Activated CD8-positive, alpha-beta T cell treated with anti-CD3 and anti-CD28 coated beads, Interleukin-2, amount 10 ng/mL, durations not matched to agents 7 days and 5 days (primary cell): ENCODE data around the gene UBE2R2. TPM values are rescaled to one million over a fixed set of nuclear protein-coding genes. Genes with fewer than 3 reads are reported as not detected.
"Not testable (repeated sequence)": the region's sequence is repeated elsewhere in the genome, so short reads cannot be mapped to it uniquely, and the experiment has no call there.

Experiments used
- ATAC-seq: fragments of 150-1000 bp; cut with Tn5 transposase; one replicate; pipeline ENCODE4 v1.10.0; 2021; ENCODE audit warnings: moderate library complexity
- CTCF ChIA-PET: fragments of 350-600 bp; sonication (Branson Sonifier 250); formaldehyde crosslinking; loops from one replicate; lab custom pipeline; 2021; ENCODE audit warnings: antibody characterized with exemption; lab: Charles Lee
- POLR2A ChIA-PET: fragments of 350-600 bp; sonication (Branson Sonifier 250); formaldehyde crosslinking; loops from one replicate; lab custom pipeline; 2021; ENCODE audit warnings: antibody characterized with exemption; lab: Charles Lee
- DNase-seq: peaks from one replicate; pipeline ENCODE4 v3.0.0-alpha.2; 2020
- H3K27ac Mint-ChIP-seq: one replicate; pipeline ENCODE4 v1.8.0; 2021; ENCODE audit warnings: mild to moderate bottlenecking, mixed read lengths
- H3K27me3 Mint-ChIP-seq: one replicate; pipeline ENCODE4 v1.8.0; 2021; ENCODE audit warnings: low read depth, mixed read lengths
- H3K36me3 Mint-ChIP-seq: one replicate; pipeline ENCODE4 v1.8.0; 2021; ENCODE audit warnings: low read depth, mixed read lengths
- H3K4me1 Mint-ChIP-seq: one replicate; pipeline ENCODE4 v1.8.0; 2021; ENCODE audit warnings: low read depth, mixed read lengths
- H3K4me3 Mint-ChIP-seq: one replicate; pipeline ENCODE4 v1.8.0; 2021; ENCODE audit warnings: mild to moderate bottlenecking, mixed read lengths
- H3K9me3 Mint-ChIP-seq: one replicate; pipeline ENCODE4 v1.8.0; 2022; ENCODE audit warnings: mixed read lengths; ENCODE audit not compliant: insufficient read depth
- total RNA-seq, 2 experiments: library from RNA; stranded (reverse); gene quantifications; one replicate each; pipeline ENCODE4 v1.2.3, GENCODE V29; 2021

Gene UBE2R2
- total RNA-seq, 2 experiments from 2014 or later = 28.2 to 28.3 TPM

DNA sequence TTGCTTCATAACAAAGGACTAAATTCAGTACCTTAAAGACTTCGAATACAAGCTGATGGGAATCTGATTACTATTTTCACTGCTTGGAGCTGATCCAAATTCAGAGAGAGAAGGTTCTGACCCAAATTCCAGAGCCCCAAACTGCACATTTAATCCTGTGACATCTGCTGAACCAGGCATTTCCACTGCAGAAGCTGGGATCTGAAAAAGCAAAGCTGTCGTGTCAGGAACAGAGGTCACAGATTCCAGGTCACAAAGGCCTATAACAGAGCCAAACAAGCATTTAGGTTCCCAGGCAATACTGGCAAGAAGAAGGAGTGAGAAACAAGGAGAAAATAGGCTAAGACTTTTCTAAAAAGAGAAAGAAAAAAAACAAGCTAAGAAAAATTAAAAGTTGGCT, 126.4 kb downstream of the UBE2R2 start:
- ChIA-PET POLR2A (no interaction called here), CTCF (no interaction called here)
- H3K27ac Mint-ChIP-seq = no peak overlapping the region
- ATAC-seq = no peak
- H3K36me3 Mint-ChIP-seq = peaks cover 56% of the 10 kb centered on the region
- no peak overlapping the region for H3K4me3 Mint-ChIP-seq
- H3K27me3 Mint-ChIP-seq = no peaks in the 10 kb centered on the region
- H3K9me3 Mint-ChIP-seq = no peaks in the 10 kb centered on the region
- no peak for DNase-seq
- no peaks in the 10 kb centered on the region for H3K4me1 Mint-ChIP-seq

- peaks cover 48% of the 10 kb centered on the region for H3K36me3 Mint-ChIP-seq
- POLR2A ChIA-PET = no interaction called here
These were observed 130.0 kb downstream of the UBE2R2 start for GRCh38 chr9:33946779-33947535.

DNA sequence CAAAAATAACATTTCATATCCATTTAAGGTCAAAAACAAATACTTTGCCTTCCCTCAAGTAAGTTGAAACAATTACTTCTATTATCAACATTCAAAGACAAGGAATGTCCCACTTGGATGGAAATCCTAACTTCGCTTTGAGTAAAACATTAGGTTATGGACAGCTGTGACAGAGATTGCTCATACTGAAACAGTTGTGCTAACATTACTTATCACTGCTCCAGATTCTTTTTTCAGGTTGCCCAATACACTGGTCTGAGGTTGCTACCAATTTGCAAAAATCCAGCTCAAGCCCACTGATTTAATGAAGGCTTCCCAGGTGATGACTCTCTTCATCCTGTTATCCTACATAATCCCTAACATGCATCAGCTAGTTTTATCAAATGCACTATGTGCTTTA, 133.4 kb downstream of the UBE2R2 start:
- no peaks in the 10 kb centered on the region for H3K27me3 Mint-ChIP-seq
- no peak overlapping the region for H3K4me3 Mint-ChIP-seq
- no peaks in the 10 kb centered on the region for H3K4me1 Mint-ChIP-seq
- ChIA-PET POLR2A (no interaction called here), CTCF (no interaction called here)
- no peaks in the 10 kb centered on the region for H3K9me3 Mint-ChIP-seq
- no peak for ATAC-seq
- peaks cover 46% of the 10 kb centered on the region for H3K36me3 Mint-ChIP-seq
- no peak overlapping the region for H3K27ac Mint-ChIP-seq
- DNase-seq = no peak

More at GRCh38 chr9:33946779-33947535, 130.0 kb downstream of the UBE2R2 start:
- Mint-ChIP-seq H3K4me3 (no peak overlapping the region), H3K9me3 (no peaks in the 10 kb centered on the region), H3K4me1 (no peaks in the 10 kb centered on the region), H3K27ac (no peak overlapping the region), H3K27me3 (no peaks in the 10 kb centered on the region)
- no peak for ATAC-seq
- no peak for DNase-seq
- CTCF ChIA-PET = no interaction called here

- H3K27ac Mint-ChIP-seq = peak overlapping the region; percentile 12
- peaks cover 49% of the 10 kb centered on the region for H3K36me3 Mint-ChIP-seq
- H3K4me1 Mint-ChIP-seq = no peaks in the 10 kb centered on the region
- ChIA-PET CTCF (interaction anchor here (0.8 kb wide), 1 partner anchor 19 kb away, joined by 3 read pairs; no protein-coding TSS in a partner anchor), POLR2A (no interaction called here)
- no peak for DNase-seq
- no peak overlapping the region for H3K4me3 Mint-ChIP-seq
- no peaks in the 10 kb centered on the region for H3K9me3 Mint-ChIP-seq
- H3K27me3 Mint-ChIP-seq = no peaks in the 10 kb centered on the region
- no peak for ATAC-seq
These were observed 135.1 kb downstream of the UBE2R2 start for GRCh38 chr9:33952066-33952465.

- ATAC-seq (no peak), DNase-seq (no peak)
- Mint-ChIP-seq H3K4me3 (no peak overlapping the region), H3K9me3 (no peaks in the 10 kb centered on the region), H3K27ac (no peak overlapping the region), H3K27me3 (no peaks in the 10 kb centered on the region), H3K36me3 (peaks cover 49% of the 10 kb centered on the region), H3K4me1 (no peaks in the 10 kb centered on the region)
- ChIA-PET CTCF (no interaction called here), POLR2A (no interaction called here)
These were observed 139.6 kb downstream of the UBE2R2 start for GRCh38 chr9:33956544-33956943.

DNA sequence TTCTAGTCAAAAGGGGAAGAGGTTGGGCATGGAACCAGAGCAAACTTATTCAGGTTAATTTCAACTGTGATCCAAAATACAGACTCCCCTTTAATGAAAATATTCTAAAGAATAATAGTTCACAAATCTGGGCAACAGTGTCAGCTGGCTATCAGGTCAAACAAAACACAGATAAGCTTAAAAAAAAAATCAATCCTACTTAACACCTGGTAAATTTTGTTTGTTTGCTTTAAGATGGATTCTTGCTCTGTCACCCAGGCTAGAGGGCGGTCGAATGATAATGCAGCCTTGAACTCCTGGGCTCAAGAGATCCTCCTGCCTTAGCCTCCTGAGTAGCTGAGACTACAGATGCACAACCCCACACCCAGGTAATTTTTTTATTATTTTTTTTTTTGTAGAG, 142.8 kb downstream of the UBE2R2 start:
- Mint-ChIP-seq H3K4me1 (no peaks in the 10 kb centered on the region), H3K9me3 (no peaks in the 10 kb centered on the region), H3K27ac (no peak overlapping the region), H3K27me3 (no peaks in the 10 kb centered on the region), H3K4me3 (no peak overlapping the region), H3K36me3 (peaks cover 39% of the 10 kb centered on the region)
- POLR2A ChIA-PET = interaction anchor here (0.6 kb wide), 1 partner anchor 337 kb away, joined by 4 read pairs; no protein-coding TSS in a partner anchor
- ATAC-seq (no peak), DNase-seq (no peak)
- CTCF ChIA-PET = no interaction called here

GRCh38 chr9:33962468-33962867, 145.5 kb downstream of the UBE2R2 start:
- H3K4me3 Mint-ChIP-seq, H3K27ac Mint-ChIP-seq, H3K4me1 Mint-ChIP-seq, H3K9me3 Mint-ChIP-seq, POLR2A ChIA-PET, CTCF ChIA-PET, H3K27me3 Mint-ChIP-seq, DNase-seq, ATAC-seq: not testable (repeated sequence)
- H3K36me3 Mint-ChIP-seq = peaks cover 30% of the 10 kb centered on the region

- Mint-ChIP-seq H3K9me3 (no peaks in the 10 kb centered on the region), H3K4me1 (no peaks in the 10 kb centered on the region), H3K27me3 (no peaks in the 10 kb centered on the region), H3K27ac (no peak overlapping the region), H3K36me3 (peaks cover 38% of the 10 kb centered on the region), H3K4me3 (no peak overlapping the region)
- ChIA-PET POLR2A (no interaction called here), CTCF (interaction anchor here (1.1 kb wide), 1 partner anchor 185 kb away, joined by 4 read pairs; no protein-coding TSS in a partner anchor)
- ATAC-seq = no peak
- no peak for DNase-seq
These were observed 147.3 kb downstream of the UBE2R2 start for GRCh38 chr9:33964086-33964768.

Other genes starting within 250 kb of the UBE2R2 start
- gene PRSS3, start 21.6 kb upstream of the UBE2R2 start, total RNA-seq = not detected
- gene UBAP2, start 231.7 kb downstream of the UBE2R2 start, total RNA-seq = 10 to 100 TPM; 54.0 to 56.1 TPM